HepG2 (cell line): Measurements from ENCODE around the gene CDK10. TPM values are rescaled to one million over a fixed set of nuclear protein-coding genes. Genes with fewer than 3 reads are reported as not detected.

Experiments
- EP300 ChIP-seq, 3 experiments: sonication (generic) in 1 of 3; formaldehyde crosslinking in 1 of 3; IDR thresholded peaks; 2 replicates each; pipeline versions ENCODE4 v1.5.1 to v1.6.1; 2011 to 2020; ENCODE audit warnings: low read depth in 2 of 3, low read length in 2 of 3, borderline replicate concordance in 1 of 3, improper control_type of control experiment in 1 of 3, mild to moderate bottlenecking in 1 of 3, missing genetic modification reagents in 1 of 3, moderate library complexity in 1 of 3
- ETV5 ChIP-seq: IDR thresholded peaks from 2 replicates; pipeline ENCODE4 v1.6.1; 2018; ENCODE audit warnings: missing biosample characterization, missing genetic modification reagents, inconsistent platforms, borderline replicate concordance
- MLLT10 ChIP-seq: sonication (generic); formaldehyde crosslinking; IDR thresholded peaks from 2 replicates; pipeline ENCODE4 v1.4.0; 2020; ENCODE audit warnings: missing genetic modification reagents
- NR2F2 ChIP-seq: IDR thresholded peaks from 2 replicates; pipeline ENCODE4 v1.6.1; 2012; ENCODE audit warnings: low read depth, inconsistent platforms, borderline replicate concordance
- POLR2AphosphoS2 ChIP-seq: IDR thresholded peaks from 2 replicates; pipeline ENCODE4 v1.6.1; 2011; ENCODE audit warnings: low read depth, low read length, improper control_type of control experiment
- RORA ChIP-seq: sonication (generic); formaldehyde crosslinking; IDR thresholded peaks from 2 replicates; pipeline ENCODE4 v1.5.0; 2020; ENCODE audit warnings: mild to moderate bottlenecking, missing genetic modification reagents, moderate library complexity
- SMAD9 ChIP-seq: sonication (generic); formaldehyde crosslinking; IDR thresholded peaks from 2 replicates; pipeline ENCODE4 v1.5.1; 2020; ENCODE audit warnings: mild to moderate bottlenecking, missing genetic modification reagents
- SOX13 ChIP-seq, 3 experiments: fragments of 450-650 bp in 1 of 3; sonication (generic) in 1 of 3; formaldehyde crosslinking in 1 of 3; IDR thresholded peaks in 2 of 3; conservative IDR thresholded peaks in 1 of 3; 2 replicates each; pipeline versions ENCODE4 v1.5.0 to v1.6.1; 2016 to 2020; ENCODE audit warnings: antibody characterized with exemption in 1 of 3, mild to moderate bottlenecking in 1 of 3, missing compliant biosample characterization in 1 of 3, missing genetic modification reagents in 1 of 3, moderate library complexity in 1 of 3
- TBL1XR1 ChIP-seq: fragments of 150-350 bp; IDR thresholded peaks from 2 replicates; pipeline ENCODE4 v1.6.1; 2014; ENCODE audit warnings: borderline replicate concordance, low read length; ENCODE audit not compliant: partially characterized antibody
- ZEB1 ChIP-seq: IDR thresholded peaks from 2 replicates; pipeline ENCODE4 v1.6.1; 2012; ENCODE audit warnings: mild to moderate bottlenecking, low read depth, inconsistent platforms; ENCODE audit not compliant: insufficient replicate concordance
- ZNF329 ChIP-seq: sonication (generic); formaldehyde crosslinking; IDR thresholded peaks from 2 replicates; pipeline ENCODE4 v1.9.0; 2021; ENCODE audit warnings: low read depth, mild to moderate bottlenecking, missing genetic modification reagents
- ZNF549 ChIP-seq: sonication (generic); formaldehyde crosslinking; IDR thresholded peaks from 2 replicates; pipeline ENCODE4 v1.5.0; 2020; ENCODE audit warnings: missing genetic modification reagents
- ZNF672 ChIP-seq: sonication (generic); formaldehyde crosslinking; IDR thresholded peaks from 2 replicates; pipeline ENCODE4 v1.8.1; 2022; ENCODE audit warnings: missing genetic modification reagents
- polyA plus RNA-seq, 8 experiments: library from polyadenylated mRNA; depleted of rRNA in 3 of 8; stranded (reverse) in 7 of 8; unstranded in 1 of 8; fragments of >200 nt; fragmentation: Illumina TruSeq in 4 of 8; extraction: Trizol in 4 of 8; gene quantifications; 2 replicates each; pipeline versions ENCODE4 v1.2.1 to v1.2.3, GENCODE V29; 2011 to 2016; ENCODE audit warnings: low read depth in 4 of 8, missing spikeins in 1 of 8, mixed read lengths in 1 of 8; ENCODE audit not compliant: insufficient read depth in 1 of 8
- total RNA-seq, 5 experiments: library from RNA; depleted of rRNA; stranded (reverse); fragments of >200 nt; fragmentation: Illumina TruSeq; extraction: Trizol; gene quantifications; 2 replicates each; pipeline ENCODE4 v1.2.3, GENCODE V29; 2016; ENCODE audit warnings: low read depth in 1 of 5
- TF ChIP-seq, protein P1 (sequence below): sonication (generic); formaldehyde crosslinking; IDR thresholded peaks from 2 replicates; pipeline ENCODE4 v1.5.0; 2020; ENCODE audit warnings: mild to moderate bottlenecking, missing genetic modification reagents, borderline replicate concordance
- TF ChIP-seq, protein P2 (sequence below): sonication (generic); formaldehyde crosslinking; IDR thresholded peaks from 2 replicates; pipeline ENCODE4 v1.8.1; 2023; ENCODE audit warnings: mild to moderate bottlenecking, inconsistent platforms, moderate library complexity, missing genetic modification reagents, borderline replicate concordance
- TF ChIP-seq, protein P3 (sequence below): sonication (generic); formaldehyde crosslinking; IDR thresholded peaks from 2 replicates; pipeline ENCODE4 v1.5.0; 2020; ENCODE audit warnings: mild to moderate bottlenecking, missing genetic modification reagents
- TF ChIP-seq, protein P4 (sequence below): sonication (generic); formaldehyde crosslinking; IDR thresholded peaks from 2 replicates; pipeline ENCODE4 v1.4.0; 2020; ENCODE audit warnings: missing genetic modification reagents
- TF ChIP-seq, protein P5 (sequence below): sonication (generic); formaldehyde crosslinking; IDR thresholded peaks from 2 replicates; pipeline ENCODE4 v1.5.1; 2020; ENCODE audit warnings: missing genetic modification reagents, mild to moderate bottlenecking, borderline replicate concordance

CDK10 gene
- total and polyA plus RNA-seq, 2 of the 13 experiments (the other 11 are each of a cell fraction or from before 2014, with no cell fraction given), result 2.5 to 3.9 TPM

DNA sequence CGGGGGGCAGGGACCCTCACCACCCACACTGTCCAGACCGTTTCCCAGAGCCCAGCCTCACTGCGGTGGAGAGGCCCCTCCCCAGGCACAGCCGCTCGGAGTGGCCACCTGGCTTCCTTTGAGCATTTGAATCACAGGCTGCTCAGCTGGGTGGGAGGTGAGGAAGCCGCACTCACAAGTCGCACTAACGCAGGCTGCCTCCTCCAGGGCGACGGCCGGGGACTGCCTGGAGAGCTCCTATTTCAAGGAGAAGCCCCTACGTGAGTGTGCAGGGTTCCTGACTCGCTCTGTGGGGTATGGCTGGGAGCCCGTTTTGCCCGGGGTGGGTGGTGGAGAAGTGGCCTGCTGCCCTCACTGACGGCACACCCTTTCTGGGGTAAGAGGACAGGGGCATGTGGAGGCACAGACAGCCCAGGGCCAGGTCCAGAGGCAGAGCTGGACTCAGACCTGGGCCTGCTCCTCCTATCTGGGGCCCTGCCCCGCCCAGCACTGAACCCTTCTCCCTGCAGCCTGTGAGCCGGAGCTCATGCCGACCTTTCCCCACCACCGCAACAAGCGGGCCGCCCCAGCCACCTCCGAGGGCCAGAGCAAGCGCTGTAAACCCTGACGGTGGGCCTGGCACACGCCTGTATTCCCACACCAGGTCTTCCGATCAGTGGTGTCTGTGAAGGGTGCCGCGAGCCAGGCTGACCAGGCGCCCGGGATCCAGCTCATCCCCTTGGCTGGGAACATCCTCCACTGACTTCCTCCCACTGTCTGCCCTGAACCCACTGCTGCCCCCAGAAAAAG lies 8.8 kb downstream of the CDK10 start (continued):
- no peak for TF ChIP-seq ZNF672 (CRISPR knock-in tag)
- no peak for TF ChIP-seq SOX13 (IDR thresholded peaks at IDR 0.05)
- TF ChIP-seq SOX13 (CRISPR knock-in tag; conservative IDR thresholded peaks at IDR 0.05 in 1 of 2, IDR thresholded peaks at IDR 0.05 in 1 of 2), result peak in 1 of 2 experiments; percentile 21; a peak in 1 of 4 replicates
- TF ChIP-seq, protein P1, sequence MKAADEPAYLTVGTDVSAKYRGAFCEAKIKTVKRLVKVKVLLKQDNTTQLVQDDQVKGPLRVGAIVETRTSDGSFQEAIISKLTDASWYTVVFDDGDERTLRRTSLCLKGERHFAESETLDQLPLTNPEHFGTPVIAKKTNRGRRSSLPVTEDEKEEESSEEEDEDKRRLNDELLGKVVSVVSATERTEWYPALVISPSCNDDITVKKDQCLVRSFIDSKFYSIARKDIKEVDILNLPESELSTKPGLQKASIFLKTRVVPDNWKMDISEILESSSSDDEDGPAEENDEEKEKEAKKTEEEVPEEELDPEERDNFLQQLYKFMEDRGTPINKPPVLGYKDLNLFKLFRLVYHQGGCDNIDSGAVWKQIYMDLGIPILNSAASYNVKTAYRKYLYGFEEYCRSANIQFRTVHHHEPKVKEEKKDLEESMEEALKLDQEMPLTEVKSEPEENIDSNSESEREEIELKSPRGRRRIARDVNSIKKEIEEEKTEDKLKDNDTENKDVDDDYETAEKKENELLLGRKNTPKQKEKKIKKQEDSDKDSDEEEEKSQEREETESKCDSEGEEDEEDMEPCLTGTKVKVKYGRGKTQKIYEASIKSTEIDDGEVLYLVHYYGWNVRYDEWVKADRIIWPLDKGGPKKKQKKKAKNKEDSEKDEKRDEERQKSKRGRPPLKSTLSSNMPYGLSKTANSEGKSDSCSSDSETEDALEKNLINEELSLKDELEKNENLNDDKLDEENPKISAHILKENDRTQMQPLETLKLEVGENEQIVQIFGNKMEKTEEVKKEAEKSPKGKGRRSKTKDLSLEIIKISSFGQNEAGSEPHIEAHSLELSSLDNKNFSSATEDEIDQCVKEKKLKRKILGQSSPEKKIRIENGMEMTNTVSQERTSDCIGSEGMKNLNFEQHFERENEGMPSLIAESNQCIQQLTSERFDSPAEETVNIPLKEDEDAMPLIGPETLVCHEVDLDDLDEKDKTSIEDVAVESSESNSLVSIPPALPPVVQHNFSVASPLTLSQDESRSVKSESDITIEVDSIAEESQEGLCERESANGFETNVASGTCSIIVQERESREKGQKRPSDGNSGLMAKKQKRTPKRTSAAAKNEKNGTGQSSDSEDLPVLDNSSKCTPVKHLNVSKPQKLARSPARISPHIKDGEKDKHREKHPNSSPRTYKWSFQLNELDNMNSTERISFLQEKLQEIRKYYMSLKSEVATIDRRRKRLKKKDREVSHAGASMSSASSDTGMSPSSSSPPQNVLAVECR (CRISPR knock-in tag), result peak; percentile 69
- TF ChIP-seq TBL1XR1, result no peak
- TF ChIP-seq, protein P2, sequence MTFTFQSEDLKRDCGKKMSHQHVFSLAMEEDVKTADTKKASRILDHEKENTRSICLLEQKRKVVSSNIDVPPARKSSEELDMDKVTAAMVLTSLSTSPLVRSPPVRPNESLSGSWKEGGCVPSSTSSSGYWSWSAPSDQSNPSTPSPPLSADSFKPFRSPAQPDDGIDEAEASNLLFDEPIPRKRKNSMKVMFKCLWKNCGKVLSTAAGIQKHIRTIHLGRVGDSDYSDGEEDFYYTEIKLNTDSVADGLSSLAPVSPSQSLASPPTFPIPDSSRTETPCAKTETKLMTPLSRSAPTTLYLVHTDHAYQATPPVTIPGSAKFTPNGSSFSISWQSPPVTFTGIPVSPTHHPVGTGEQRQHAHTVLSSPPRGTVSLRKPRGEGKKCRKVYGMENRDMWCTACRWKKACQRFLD (CRISPR knock-in tag), result peak; percentile 78; the same call in 1 of the 2 replicates
- TF ChIP-seq RORA, result no peak
- peak; percentile 46; the same call in 1 of the 2 replicates for TF ChIP-seq NR2F2
- 0 out of 2 replicates have a peak, but pooled peaks have one; percentile 4 for TF ChIP-seq ETV5 (CRISPR knock-in tag)
- no peak for TF ChIP-seq POLR2AphosphoS2
- no peak for TF ChIP-seq ZEB1
- no peak for TF ChIP-seq SMAD9 (CRISPR knock-in tag)
- no peak for TF ChIP-seq MLLT10 (CRISPR knock-in tag)
- TF ChIP-seq, protein P3, sequence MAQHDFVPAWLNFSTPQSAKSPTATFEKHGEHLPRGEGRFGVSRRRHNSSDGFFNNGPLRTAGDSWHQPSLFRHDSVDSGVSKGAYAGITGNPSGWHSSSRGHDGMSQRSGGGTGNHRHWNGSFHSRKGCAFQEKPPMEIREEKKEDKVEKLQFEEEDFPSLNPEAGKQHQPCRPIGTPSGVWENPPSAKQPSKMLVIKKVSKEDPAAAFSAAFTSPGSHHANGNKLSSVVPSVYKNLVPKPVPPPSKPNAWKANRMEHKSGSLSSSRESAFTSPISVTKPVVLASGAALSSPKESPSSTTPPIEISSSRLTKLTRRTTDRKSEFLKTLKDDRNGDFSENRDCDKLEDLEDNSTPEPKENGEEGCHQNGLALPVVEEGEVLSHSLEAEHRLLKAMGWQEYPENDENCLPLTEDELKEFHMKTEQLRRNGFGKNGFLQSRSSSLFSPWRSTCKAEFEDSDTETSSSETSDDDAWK (CRISPR knock-in tag), result no peak
- TF ChIP-seq, protein P4, sequence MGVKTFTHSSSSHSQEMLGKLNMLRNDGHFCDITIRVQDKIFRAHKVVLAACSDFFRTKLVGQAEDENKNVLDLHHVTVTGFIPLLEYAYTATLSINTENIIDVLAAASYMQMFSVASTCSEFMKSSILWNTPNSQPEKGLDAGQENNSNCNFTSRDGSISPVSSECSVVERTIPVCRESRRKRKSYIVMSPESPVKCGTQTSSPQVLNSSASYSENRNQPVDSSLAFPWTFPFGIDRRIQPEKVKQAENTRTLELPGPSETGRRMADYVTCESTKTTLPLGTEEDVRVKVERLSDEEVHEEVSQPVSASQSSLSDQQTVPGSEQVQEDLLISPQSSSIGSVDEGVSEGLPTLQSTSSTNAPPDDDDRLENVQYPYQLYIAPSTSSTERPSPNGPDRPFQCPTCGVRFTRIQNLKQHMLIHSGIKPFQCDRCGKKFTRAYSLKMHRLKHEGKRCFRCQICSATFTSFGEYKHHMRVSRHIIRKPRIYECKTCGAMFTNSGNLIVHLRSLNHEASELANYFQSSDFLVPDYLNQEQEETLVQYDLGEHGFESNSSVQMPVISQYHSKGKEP (CRISPR knock-in tag), result no peak
- 0 out of 2 replicates have a peak, but pooled peaks have one; percentile 20 for TF ChIP-seq ZNF329
- no peak for TF ChIP-seq EP300 (IDR thresholded peaks at IDR 0.05; ENCODE audit: low read depth in 2 of 2, low read length in 2 of 2)
- no peak for TF ChIP-seq EP300 (CRISPR knock-in tag; IDR thresholded peaks at IDR 0.05; ENCODE audit: borderline replicate concordance)
- TF ChIP-seq, protein P5, sequence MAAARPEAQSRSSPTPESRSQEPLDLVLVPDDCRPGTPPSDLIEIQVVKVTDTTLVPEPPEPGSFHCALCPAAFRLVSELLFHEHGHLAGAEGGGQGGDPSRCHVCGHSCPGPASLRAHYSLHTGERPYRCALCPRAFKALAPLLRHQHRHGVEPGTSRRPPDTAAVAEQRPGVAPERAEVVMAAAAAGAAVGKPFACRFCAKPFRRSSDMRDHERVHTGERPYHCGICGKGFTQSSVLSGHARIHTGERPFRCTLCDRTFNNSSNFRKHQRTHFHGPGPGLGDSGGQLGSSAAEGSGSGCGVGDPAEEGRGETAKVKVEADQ, result peak; percentile 71
- TF ChIP-seq ZNF549, result no peak
